Esophagus muscularis mucosa (tissue), 4 donors: ENCODE measurements around the gene SH3PXD2A.

Experiments used
- CTCF ChIP-seq, 3 experiments: fragments of 200-600 bp in 2 of 3; fragments of 450-650 bp in 1 of 3; sonication (generic) in 2 of 3; IDR thresholded peaks; one replicate each; pipeline ENCODE4 v1.5.1; 2017 to 2019; ENCODE audit warnings: antibody characterized with exemption in 3 of 3, mild to moderate bottlenecking in 2 of 3, moderate library complexity in 1 of 3
- EP300 ChIP-seq: sonication (generic); formaldehyde crosslinking; IDR thresholded peaks from one replicate; pipeline ENCODE4 v1.6.1; 2017; ENCODE audit warnings: antibody characterized with exemption
- POLR2A ChIP-seq: fragments of 450-650 bp; IDR thresholded peaks from one replicate; pipeline ENCODE4 v1.6.1; 2017; ENCODE audit warnings: antibody characterized with exemption, moderate library complexity, mild to moderate bottlenecking, low read depth

- TF ChIP-seq CTCF (IDR thresholded peaks at IDR 0.05) (no peak), POLR2A (no peak), EP300 (no peak)
Observed at GRCh38 chr10:103660364-103661197, 194.8 kb downstream of the SH3PXD2A start.
